Keratinocyte (primary cell): ENCODE measurements around the gene CACNA1I. TPM values are rescaled to one million over a fixed set of nuclear protein-coding genes. Genes with fewer than 3 reads are reported as not detected.

Experiments used
- DNase-seq: peaks from one replicate; pipeline ENCODE4 v3.0.0-alpha.2; 2011; ENCODE audit warnings: low read depth, missing footprints, low spot score
- FAIRE-seq: peaks from 2 replicates; lab custom pipeline; 2011; peaks lifted over from hg19 to GRCh38; lab: Jason Lieb, UNC
- H2AFZ ChIP-seq: 2 replicates; pipeline ENCODE4 v1.6.0; 2012; ENCODE audit warnings: low read length, control low read depth, inconsistent platforms; ENCODE audit not compliant: control insufficient read depth
- H3K27ac ChIP-seq: 2 replicates; pipeline ENCODE4 v1.5.1; 2011; ENCODE audit warnings: low read length; ENCODE audit not compliant: control insufficient read depth, insufficient read depth
- H3K27me3 ChIP-seq: 3 replicates; pipeline ENCODE4 v1.6.0; 2011; ENCODE audit warnings: low read length; ENCODE audit not compliant: control insufficient read depth, insufficient read depth; ENCODE audit errors: extremely low read depth
- H3K36me3 ChIP-seq, 2 experiments: 2 replicates in 1 of 2; 3 replicates in 1 of 2; pipeline ENCODE4 v1.5.1; 2011; ENCODE audit warnings: low read length in 2 of 2, mild to moderate bottlenecking in 1 of 2; ENCODE audit not compliant: control insufficient read depth in 2 of 2, insufficient read depth in 2 of 2; ENCODE audit errors: extremely low read depth in 1 of 2
- H3K4me1 ChIP-seq: 3 replicates; pipeline ENCODE4 v1.5.1; 2011; ENCODE audit warnings: low read length; ENCODE audit not compliant: control insufficient read depth, insufficient read depth; ENCODE audit errors: extremely low read depth
- H3K4me2 ChIP-seq: 3 replicates; pipeline ENCODE4 v1.6.0; 2011; ENCODE audit warnings: low read depth, low read length; ENCODE audit not compliant: control insufficient read depth, insufficient read depth; ENCODE audit errors: extremely low read depth
- H3K4me3 ChIP-seq, 3 experiments: fragments of 200-600 bp in 1 of 3; sonication (generic) in 1 of 3; 2 replicates in 2 of 3; 3 replicates in 1 of 3; pipeline ENCODE4 v1.5.1; 2011 to 2016; ENCODE audit warnings: low read length in 3 of 3, mild to moderate bottlenecking in 3 of 3, control low read depth in 2 of 3, inconsistent platforms in 1 of 3, low read depth in 1 of 3, mixed read lengths in 1 of 3, mixed run types in 1 of 3, moderate library complexity in 1 of 3; ENCODE audit not compliant: control insufficient read depth in 2 of 3, insufficient read depth in 2 of 3; ENCODE audit errors: extremely low read depth in 1 of 3
- H3K79me2 ChIP-seq: 2 replicates; pipeline ENCODE4 v1.6.0; 2012; ENCODE audit warnings: low read length; ENCODE audit not compliant: control insufficient read depth, insufficient read depth
- H3K9ac ChIP-seq: 3 replicates; pipeline ENCODE4 v1.6.0; 2011; ENCODE audit warnings: low read length; ENCODE audit not compliant: control insufficient read depth, insufficient read depth; ENCODE audit errors: extremely low read depth
- H3K9me1 ChIP-seq: 3 replicates; pipeline ENCODE4 v1.6.0; 2011; ENCODE audit warnings: low read length; ENCODE audit not compliant: control insufficient read depth, insufficient read depth; ENCODE audit errors: extremely low read depth
- H3K9me3 ChIP-seq: 2 replicates; pipeline ENCODE4 v1.5.1; 2012; ENCODE audit warnings: low read depth, low read length; ENCODE audit not compliant: control insufficient read depth
- H4K20me1 ChIP-seq: 3 replicates; pipeline ENCODE4 v1.6.0; 2011; ENCODE audit warnings: low read length; ENCODE audit not compliant: control insufficient read depth, insufficient read depth; ENCODE audit errors: extremely low read depth
- EZH2 ChIP-seq: IDR thresholded peaks from one replicate; pipeline ENCODE4 v1.6.1; 2012; ENCODE audit warnings: inconsistent platforms, mild to moderate bottlenecking, low read length, moderate library complexity
- dilution Hi-C: fragments of 300-500 bp; cut with MboI; formaldehyde crosslinking; loops from one replicate; pipeline ENCODE4 v1.7.0; 2020; ENCODE audit warnings: low sequenced_read_pairs; ENCODE audit not compliant: extremely low pct_ligation_motif_present
- polyA plus RNA-seq, 5 experiments: library from polyadenylated mRNA; depleted of rRNA in 3 of 5; stranded (reverse) in 3 of 5; stranded (forward) in 1 of 5; unstranded in 1 of 5; fragments of >200 nt; gene quantifications; 1 replicate in 1 of 5; 2 replicates in 3 of 5; 3 replicates in 1 of 5; pipeline versions ENCODE4 v1.2.1 to v1.2.3, GENCODE V29; 2011 to 2012; ENCODE audit warnings: missing spikeins in 2 of 5, low read depth in 1 of 5, low replicate concordance in 1 of 5
- TF ChIP-seq, protein P1 (sequence below), 3 experiments: IDR thresholded peaks in 1 of 3; conservative IDR thresholded peaks in 1 of 3; optimal IDR thresholded peaks in 1 of 3; 2 replicates in 2 of 3; 3 replicates in 1 of 3; pipeline versions ENCODE3 to v1.5.1; 2011; ENCODE audit warnings: low read length in 3 of 3, mild to moderate bottlenecking in 3 of 3, moderate library complexity in 2 of 3, control low read depth in 1 of 3, inconsistent platforms in 1 of 3; ENCODE audit not compliant: insufficient read depth in 2 of 3; ENCODE audit errors: extremely low read depth in 1 of 3

CACNA1I gene
- polyA plus RNA-seq, 1 donor (not counting 4 experiments of a cell fraction or from before 2014, with no cell fraction given): not detected

DNA sequence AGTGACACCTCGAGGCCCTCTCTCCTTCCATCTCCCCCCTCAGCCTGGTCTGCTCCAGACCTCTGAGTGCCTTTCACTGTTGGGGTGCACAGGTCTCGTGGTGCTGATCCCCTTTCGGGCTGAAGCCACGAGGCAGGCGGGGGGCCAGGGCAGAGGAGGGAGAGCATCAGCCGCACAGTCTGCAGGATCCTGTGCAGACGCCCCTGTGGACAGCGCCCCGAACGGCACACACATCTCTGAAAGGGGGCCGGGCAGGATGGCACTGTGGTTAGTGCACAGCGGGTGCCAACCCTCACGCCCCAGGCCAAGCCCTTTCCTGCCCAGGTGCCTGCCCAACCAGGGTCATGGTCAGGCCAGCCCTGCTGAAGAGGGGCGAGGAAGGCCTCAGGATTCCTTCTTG, 56.7 kb downstream of the CACNA1I start:
- no peak overlapping the region for H3K27ac ChIP-seq
- H3K9me1 ChIP-seq: no peaks in the 10 kb centered on the region
- dilution Hi-C loops: no loop called here
- no peaks in the 10 kb centered on the region for H3K36me3 ChIP-seq
- H3K4me1 ChIP-seq: no peaks in the 10 kb centered on the region
- DNase-seq (no peak), FAIRE-seq (no peak)
- H3K9ac ChIP-seq: no peak overlapping the region
- H3K4me2 ChIP-seq: no peak overlapping the region
- no peak overlapping the region for H2AFZ ChIP-seq
- TF ChIP-seq EZH2: no peak
- TF ChIP-seq, protein P1, sequence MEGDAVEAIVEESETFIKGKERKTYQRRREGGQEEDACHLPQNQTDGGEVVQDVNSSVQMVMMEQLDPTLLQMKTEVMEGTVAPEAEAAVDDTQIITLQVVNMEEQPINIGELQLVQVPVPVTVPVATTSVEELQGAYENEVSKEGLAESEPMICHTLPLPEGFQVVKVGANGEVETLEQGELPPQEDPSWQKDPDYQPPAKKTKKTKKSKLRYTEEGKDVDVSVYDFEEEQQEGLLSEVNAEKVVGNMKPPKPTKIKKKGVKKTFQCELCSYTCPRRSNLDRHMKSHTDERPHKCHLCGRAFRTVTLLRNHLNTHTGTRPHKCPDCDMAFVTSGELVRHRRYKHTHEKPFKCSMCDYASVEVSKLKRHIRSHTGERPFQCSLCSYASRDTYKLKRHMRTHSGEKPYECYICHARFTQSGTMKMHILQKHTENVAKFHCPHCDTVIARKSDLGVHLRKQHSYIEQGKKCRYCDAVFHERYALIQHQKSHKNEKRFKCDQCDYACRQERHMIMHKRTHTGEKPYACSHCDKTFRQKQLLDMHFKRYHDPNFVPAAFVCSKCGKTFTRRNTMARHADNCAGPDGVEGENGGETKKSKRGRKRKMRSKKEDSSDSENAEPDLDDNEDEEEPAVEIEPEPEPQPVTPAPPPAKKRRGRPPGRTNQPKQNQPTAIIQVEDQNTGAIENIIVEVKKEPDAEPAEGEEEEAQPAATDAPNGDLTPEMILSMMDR (optimal IDR thresholded peaks at IDR 0.05 in 1 of 3, IDR thresholded peaks at IDR 0.05 in 1 of 3, conservative IDR thresholded peaks at IDR 0.05 in 1 of 3; ENCODE audit: extremely low read depth in 1 of 3, insufficient read depth in 2 of 3, low read length in 3 of 3): no peak
- H3K27me3 ChIP-seq: peaks cover 14% of the 10 kb centered on the region
- H3K4me3 ChIP-seq: no peak overlapping the region
- no peaks in the 10 kb centered on the region for H3K79me2 ChIP-seq
- H3K9me3 ChIP-seq: no peaks in the 10 kb centered on the region
- no peaks in the 10 kb centered on the region for H4K20me1 ChIP-seq

DNA sequence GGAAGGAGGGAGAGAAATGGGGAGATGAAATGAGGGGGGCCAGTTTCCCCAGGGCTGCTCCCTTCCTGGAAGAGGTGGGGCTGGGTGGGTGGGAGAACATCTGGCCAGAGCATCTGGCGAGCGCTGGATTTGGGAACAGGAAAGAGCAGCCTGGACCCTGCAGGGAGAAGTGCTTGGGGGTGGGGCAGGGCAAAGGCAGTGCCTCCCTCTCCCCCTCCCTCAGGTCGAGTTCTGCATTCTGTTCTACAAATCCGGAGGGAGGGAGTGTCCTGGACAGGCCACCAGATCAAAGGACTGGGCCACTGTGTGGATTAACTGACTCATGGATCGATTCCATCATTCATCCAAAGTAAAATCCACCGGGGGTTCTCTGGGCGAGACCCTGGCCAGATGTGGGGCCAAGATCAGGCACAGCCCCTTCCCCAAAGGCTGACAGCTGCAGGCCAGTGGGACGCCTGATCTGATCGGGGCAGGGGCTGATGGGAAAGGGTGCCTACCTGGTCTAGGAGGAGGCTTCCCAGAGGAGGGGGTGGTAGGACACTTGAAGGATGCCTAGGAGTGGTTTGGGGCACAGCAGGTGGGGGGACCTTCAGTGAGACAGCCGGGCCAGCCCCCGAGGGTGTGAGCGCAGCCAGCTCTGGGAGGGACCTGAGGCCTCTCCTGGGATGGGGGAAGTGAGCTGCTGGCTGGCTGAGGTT, 57.5 kb downstream of the CACNA1I start:
- H3K9me1 ChIP-seq: no peaks in the 10 kb centered on the region
- no peak overlapping the region for H3K27ac ChIP-seq
- no peaks in the 10 kb centered on the region for H3K36me3 ChIP-seq
- H3K4me1 ChIP-seq: no peaks in the 10 kb centered on the region
- dilution Hi-C loops: no loop called here
- no peak for FAIRE-seq
- TF ChIP-seq, protein P1 (optimal IDR thresholded peaks at IDR 0.05 in 1 of 3, IDR thresholded peaks at IDR 0.05 in 1 of 3, conservative IDR thresholded peaks at IDR 0.05 in 1 of 3; ENCODE audit: extremely low read depth in 1 of 3, insufficient read depth in 2 of 3, low read length in 3 of 3): no peak
- no peak for TF ChIP-seq EZH2
- no peaks in the 10 kb centered on the region for H4K20me1 ChIP-seq
- H2AFZ ChIP-seq: no peak overlapping the region
- peaks cover 14% of the 10 kb centered on the region for H3K27me3 ChIP-seq
- no peak overlapping the region for H3K4me2 ChIP-seq
- no peaks in the 10 kb centered on the region for H3K79me2 ChIP-seq
- no peak overlapping the region for H3K9ac ChIP-seq
- no peaks in the 10 kb centered on the region for H3K9me3 ChIP-seq
- no peak for DNase-seq
- H3K4me3 ChIP-seq: no peak overlapping the region
